Activated CD8-positive, alpha-beta T cell treated with anti-CD3 and anti-CD28 coated beads for 36 hours (primary cell): ENCODE measurements around the gene PPP1R3G. TPM values are rescaled to one million over a fixed set of nuclear protein-coding genes. Genes with fewer than 3 reads are reported as not detected.

Source experiments
- ATAC-seq: fragments of 200-7000 bp; cut with Tn5 transposase; one replicate; pipeline ENCODE4 v1.10.0; 2021; ENCODE audit warnings: mild to moderate bottlenecking, moderate library complexity
- CTCF ChIA-PET: fragments of 350-600 bp; sonication (Branson Sonifier 250); formaldehyde crosslinking; loops from one replicate; lab custom pipeline; 2021; ENCODE audit warnings: antibody characterized with exemption; lab: Charles Lee
- POLR2A ChIA-PET: fragments of 350-600 bp; sonication (Branson Sonifier 250); formaldehyde crosslinking; loops from one replicate; lab custom pipeline; 2021; ENCODE audit warnings: antibody characterized with exemption; lab: Charles Lee
- DNase-seq: peaks from one replicate; pipeline ENCODE4 v3.0.0-alpha.2; 2020
- H3K27ac Mint-ChIP-seq: one replicate; pipeline ENCODE4 v1.8.0; 2021; ENCODE audit warnings: mild to moderate bottlenecking, mixed read lengths
- H3K27me3 Mint-ChIP-seq: one replicate; pipeline ENCODE4 v1.8.0; 2021; ENCODE audit warnings: mixed read lengths
- H3K36me3 Mint-ChIP-seq: one replicate; pipeline ENCODE4 v1.8.0; 2021; ENCODE audit warnings: low read depth, mixed read lengths
- H3K4me1 Mint-ChIP-seq: one replicate; pipeline ENCODE4 v1.8.0; 2021; ENCODE audit warnings: low read depth, mixed read lengths
- H3K4me3 Mint-ChIP-seq: one replicate; pipeline ENCODE4 v1.8.0; 2021; ENCODE audit warnings: mild to moderate bottlenecking, moderate library complexity, mixed read lengths
- H3K9me3 Mint-ChIP-seq: one replicate; pipeline ENCODE4 v1.8.0; 2021; ENCODE audit warnings: mixed read lengths
- CTCF ChIP-seq: fragments of 200-600 bp; IDR thresholded peaks from one replicate; pipeline ENCODE4 v1.8.0; 2022; ENCODE audit warnings: antibody characterized with exemption, mild to moderate bottlenecking
- intact Hi-C: fragments of 100-400 bp; cut with micrococcal nuclease; formaldehyde crosslinking; loops from one replicate; pipeline ENCODE4 v1.10.0; 2022
- total RNA-seq, 2 experiments: library from RNA; stranded (reverse); gene quantifications; one replicate each; pipeline ENCODE4 v1.2.3, GENCODE V29; 2021

PPP1R3G gene
- total RNA-seq, 2 experiments from 2014 or later = 0.14 to 0.16 TPM

GRCh38 chr6:5130135-5130866, 45.2 kb downstream of the PPP1R3G start:
- no peaks in the 10 kb centered on the region for H3K36me3 Mint-ChIP-seq
- intact Hi-C loops = no loop called here
- no peak for ATAC-seq
- H3K4me3 Mint-ChIP-seq = no peak overlapping the region
- ChIA-PET CTCF (no interaction called here), POLR2A (no interaction called here)
- no peaks in the 10 kb centered on the region for H3K27me3 Mint-ChIP-seq
- H3K9me3 Mint-ChIP-seq = no peaks in the 10 kb centered on the region
- H3K4me1 Mint-ChIP-seq = no peaks in the 10 kb centered on the region
- no peak overlapping the region for H3K27ac Mint-ChIP-seq
- no peak for TF ChIP-seq CTCF
- no peak for DNase-seq

GRCh38 chr6:5132731-5133130, 47.6 kb downstream of the PPP1R3G start:
- POLR2A ChIA-PET = no interaction called here
- intact Hi-C loops = no loop called here
- no peaks in the 10 kb centered on the region for H3K9me3 Mint-ChIP-seq
- no peak overlapping the region for H3K27ac Mint-ChIP-seq
- H3K4me1 Mint-ChIP-seq = peaks cover 3% of the 10 kb centered on the region
- DNase-seq (no peak), ATAC-seq (no peak)
- TF ChIP-seq CTCF = no peak
- no peaks in the 10 kb centered on the region for H3K27me3 Mint-ChIP-seq
- H3K36me3 Mint-ChIP-seq = no peaks in the 10 kb centered on the region
- CTCF ChIA-PET = interaction anchor here (4.0 kb wide), 1 partner anchor 11 kb away, joined by 22 read pairs; no protein-coding TSS in a partner anchor
- no peak overlapping the region for H3K4me3 Mint-ChIP-seq

- intact Hi-C loops = no loop called here
- Mint-ChIP-seq H3K36me3 (no peaks in the 10 kb centered on the region), H3K27ac (no peak overlapping the region), H3K9me3 (no peaks in the 10 kb centered on the region), H3K27me3 (no peaks in the 10 kb centered on the region), H3K4me1 (peaks cover 3% of the 10 kb centered on the region), H3K4me3 (no peak overlapping the region)
- ChIA-PET CTCF (interaction anchor here (0.6 to 4.0 kb wide), 4 partner anchors 10 to 269 kb away, joined by 3 to 22 read pairs (median 3); no protein-coding TSS in a partner anchor), POLR2A (interaction anchor here (0.7 kb wide), 1 partner anchor 151 kb away, joined by 3 read pairs; no protein-coding TSS in a partner anchor)
- ATAC-seq (no peak), DNase-seq (no peak)
- TF ChIP-seq CTCF = no peak
Measured at GRCh38 chr6:5133943-5134342, 48.8 kb downstream of the PPP1R3G start.

GRCh38 chr6:5135788-5136376, 50.7 kb downstream of the PPP1R3G start:
- ChIA-PET CTCF (interaction anchor here (1.1 kb wide), 1 partner anchor 8 kb away, joined by 7 read pairs; no protein-coding TSS in a partner anchor), POLR2A (no interaction called here)
- DNase-seq (peak; percentile 65), ATAC-seq (peak; percentile 72)
- H3K4me1 Mint-ChIP-seq = peaks cover 3% of the 10 kb centered on the region
- H3K9me3 Mint-ChIP-seq = no peaks in the 10 kb centered on the region
- peak; percentile 89 for TF ChIP-seq CTCF
- no peaks in the 10 kb centered on the region for H3K36me3 Mint-ChIP-seq
- no peaks in the 10 kb centered on the region for H3K27me3 Mint-ChIP-seq
- no peak overlapping the region for H3K4me3 Mint-ChIP-seq
- intact Hi-C loops = no loop called here
- no peak overlapping the region for H3K27ac Mint-ChIP-seq

- Mint-ChIP-seq H3K27me3 (no peaks in the 10 kb centered on the region), H3K27ac (no peak overlapping the region), H3K4me3 (no peak overlapping the region), H3K9me3 (no peaks in the 10 kb centered on the region), H3K36me3 (no peaks in the 10 kb centered on the region), H3K4me1 (peaks cover 3% of the 10 kb centered on the region)
- intact Hi-C loops = no loop called here
- POLR2A ChIA-PET = no interaction called here
- no peak for TF ChIP-seq CTCF
- DNase-seq (no peak), ATAC-seq (no peak)
- CTCF ChIA-PET = no interaction called here
Measured at GRCh38 chr6:5136851-5137250, 51.7 kb downstream of the PPP1R3G start.
